Sigmoid colon (tissue), 7 donors: ENCODE data around the gene NLGN1. TPM values are rescaled to one million over a fixed set of nuclear protein-coding genes. Genes with fewer than 3 reads are reported as not detected.
"Not testable (repeated sequence)": the region's sequence is repeated elsewhere in the genome, so short reads cannot be mapped to it uniquely, and the experiment has no call there.

Experiments
- DNase-seq: peaks from one replicate; pipeline ENCODE4 v3.0.0-alpha.2; 2019
- H3K27ac ChIP-seq, 4 donors: fragments of 200-600 bp; sonication (generic); one replicate each; pipeline ENCODE4 v1.5.1; 2016 to 2019; ENCODE audit warnings: mild to moderate bottlenecking in 1 of 4
- H3K27me3 ChIP-seq, 3 donors: fragments of 200-600 bp; sonication (generic); one replicate each; pipeline ENCODE4 v1.5.1; 2019; ENCODE audit warnings: mild to moderate bottlenecking in 1 of 3
- H3K36me3 ChIP-seq, 4 donors: fragments of 200-600 bp; sonication (generic); one replicate each; pipeline ENCODE4 v1.5.1; 2016 to 2019
- H3K4me1 ChIP-seq, 4 donors: fragments of 200-600 bp; sonication (generic); one replicate each; pipeline ENCODE4 v1.5.1; 2017 to 2019
- H3K4me3 ChIP-seq, 4 donors: fragments of 200-600 bp; sonication (generic); one replicate each; pipeline ENCODE4 v1.5.1; 2017 to 2019; ENCODE audit warnings: mild to moderate bottlenecking in 2 of 4, moderate library complexity in 1 of 4
- H3K9me3 ChIP-seq, 4 donors: fragments of 200-600 bp in 3 of 4; sonication (generic) in 3 of 4; one replicate each; pipeline versions ENCODE4 v1.5.1 to v1.6.1; 2013 to 2019
- EP300 ChIP-seq, 4 donors: sonication (generic); formaldehyde crosslinking; IDR thresholded peaks; one replicate each; pipeline ENCODE4 v1.6.1; 2017; ENCODE audit warnings: antibody characterized with exemption in 4 of 4
- POLR2A ChIP-seq, 2 donors: fragments of 450-650 bp; IDR thresholded peaks; one replicate each; pipeline ENCODE4 v1.6.1; 2016; ENCODE audit warnings: antibody characterized with exemption in 2 of 2, mild to moderate bottlenecking in 2 of 2, moderate library complexity in 2 of 2
- POLR2AphosphoS5 ChIP-seq, 4 donors: sonication (generic); formaldehyde crosslinking; IDR thresholded peaks; one replicate each; pipeline ENCODE4 v1.6.1; 2017; ENCODE audit warnings: antibody characterized with exemption in 4 of 4
- WGBS, 2 donors: extraction: QIAGEN DNeasy Blood & Tissue Kit; methylation state at CpG; one replicate each; pipeline ENCODE4 v1.1.7; 2013; 5-methylcytosine and 5-hydroxymethylcytosine counted together
- intact Hi-C: fragments of 100-400 bp; cut with DNase I; formaldehyde crosslinking; loops from one replicate; pipeline ENCODE4 v1.15.1; 2023
- polyA plus RNA-seq, 3 donors: library from polyadenylated mRNA; stranded (reverse); fragments of 200-250 nt; gene quantifications; one replicate each; pipeline ENCODE4 v1.2.3, GENCODE V29; 2013
- total RNA-seq, 4 donors: library from RNA; depleted of rRNA; stranded (reverse); fragments of >200 nt; gene quantifications; one replicate each; pipeline ENCODE4 v1.1.0, GENCODE V29; 2016
- TF ChIP-seq, protein P1 (sequence below), 4 experiments: fragments of 450-650 bp in 3 of 4; fragments of 200-600 bp in 1 of 4; IDR thresholded peaks; one replicate each; pipeline ENCODE4 v1.5.1; 2016 to 2019; ENCODE audit warnings: antibody characterized with exemption in 4 of 4, mild to moderate bottlenecking in 3 of 4, moderate library complexity in 2 of 4
- donor health status: healthy with polysubstance abuse.
- donor health status: Bipolar disorder and iron deficiency.
- donor health status: healthy.

The NLGN1 gene
- total and polyA plus RNA-seq, 7 donors: under 0.01 to 33.5 (median 28.3) TPM; not detected in 1

- peaks cover 0 to 10% (median 3%) of the 10 kb centered on the region in 4 donors for H3K4me1 ChIP-seq
- H3K9me3 ChIP-seq: no peaks in the 10 kb centered on the region
- H3K4me3 ChIP-seq: peak overlapping the region in 1 of 4 donors; percentile 60
- no peaks in the 10 kb centered on the region for H3K27me3 ChIP-seq
- peak overlapping the region in 1 of 4 donors; percentile 78 for H3K27ac ChIP-seq
- H3K36me3 ChIP-seq: no peaks in the 10 kb centered on the region
- intact Hi-C loops: no loop called here
- DNase-seq: no peak
- no peak for TF ChIP-seq EP300 (IDR thresholded peaks at IDR 0.05)
- TF ChIP-seq, protein P1, sequence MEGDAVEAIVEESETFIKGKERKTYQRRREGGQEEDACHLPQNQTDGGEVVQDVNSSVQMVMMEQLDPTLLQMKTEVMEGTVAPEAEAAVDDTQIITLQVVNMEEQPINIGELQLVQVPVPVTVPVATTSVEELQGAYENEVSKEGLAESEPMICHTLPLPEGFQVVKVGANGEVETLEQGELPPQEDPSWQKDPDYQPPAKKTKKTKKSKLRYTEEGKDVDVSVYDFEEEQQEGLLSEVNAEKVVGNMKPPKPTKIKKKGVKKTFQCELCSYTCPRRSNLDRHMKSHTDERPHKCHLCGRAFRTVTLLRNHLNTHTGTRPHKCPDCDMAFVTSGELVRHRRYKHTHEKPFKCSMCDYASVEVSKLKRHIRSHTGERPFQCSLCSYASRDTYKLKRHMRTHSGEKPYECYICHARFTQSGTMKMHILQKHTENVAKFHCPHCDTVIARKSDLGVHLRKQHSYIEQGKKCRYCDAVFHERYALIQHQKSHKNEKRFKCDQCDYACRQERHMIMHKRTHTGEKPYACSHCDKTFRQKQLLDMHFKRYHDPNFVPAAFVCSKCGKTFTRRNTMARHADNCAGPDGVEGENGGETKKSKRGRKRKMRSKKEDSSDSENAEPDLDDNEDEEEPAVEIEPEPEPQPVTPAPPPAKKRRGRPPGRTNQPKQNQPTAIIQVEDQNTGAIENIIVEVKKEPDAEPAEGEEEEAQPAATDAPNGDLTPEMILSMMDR (IDR thresholded peaks at IDR 0.05): no peak
- TF ChIP-seq POLR2A (IDR thresholded peaks at IDR 0.05): no peak
- no peak for TF ChIP-seq POLR2AphosphoS5 (IDR thresholded peaks at IDR 0.05)
- WGBS, 2 donors: 50 to 70% methylated on average over 2 of the region's 2 CpGs
These were observed 188.6 kb downstream of the NLGN1 start for GRCh38 chr3:173586166-173586565.

GRCh38 chr3:173587055-173587454 is 189.5 kb downstream of the NLGN1 start:
- Histone ChIP-seq H3K27me3 (no peaks in the 10 kb centered on the region), H3K4me3 (no peak overlapping the region), H3K9me3 (no peaks in the 10 kb centered on the region), H3K36me3 (no peaks in the 10 kb centered on the region), H3K4me1 (peaks cover 0 to 10% (median 3%) of the 10 kb centered on the region in 4 donors), H3K27ac (no peak overlapping the region)
- DNase-seq: no peak
- 91 to 97% methylated on average over 1 of the region's 1 CpG for WGBS, 2 donors
- TF ChIP-seq, protein P1 (IDR thresholded peaks at IDR 0.05): no peak
- no peak for TF ChIP-seq EP300 (IDR thresholded peaks at IDR 0.05)
- TF ChIP-seq POLR2A (IDR thresholded peaks at IDR 0.05): no peak
- intact Hi-C loops: no loop called here

DNA sequence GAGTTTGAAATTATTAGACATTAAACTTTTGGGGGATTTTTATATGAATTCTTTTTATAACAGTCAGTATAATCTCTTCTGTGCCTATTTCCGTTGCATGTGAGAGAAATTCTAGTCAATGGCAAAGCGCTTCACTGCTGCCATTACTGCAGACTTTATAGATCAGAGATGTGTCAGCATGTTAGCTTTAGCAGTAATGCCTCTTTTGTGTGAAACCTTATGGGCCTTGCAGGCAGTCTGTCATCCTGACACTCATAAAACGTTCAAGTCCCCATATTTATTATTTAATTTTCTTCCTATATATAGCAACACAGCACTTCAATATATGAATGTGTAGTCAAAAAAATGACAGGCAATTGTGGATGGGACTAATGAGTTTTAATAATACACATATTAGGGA is 191.0 kb downstream of the NLGN1 start:
- H3K9me3 ChIP-seq: no peaks in the 10 kb centered on the region
- WGBS, 2 donors: 55 to 63% methylated on average over 3 of the region's 3 CpGs
- no peaks in the 10 kb centered on the region for H3K27me3 ChIP-seq
- TF ChIP-seq POLR2A (IDR thresholded peaks at IDR 0.05) (no peak), POLR2AphosphoS5 (IDR thresholded peaks at IDR 0.05) (no peak), EP300 (IDR thresholded peaks at IDR 0.05) (no peak)
- TF ChIP-seq, protein P1 (IDR thresholded peaks at IDR 0.05): no peak
- no peak overlapping the region for H3K27ac ChIP-seq
- DNase-seq: no peak
- no peak overlapping the region for H3K4me3 ChIP-seq
- H3K36me3 ChIP-seq: no peaks in the 10 kb centered on the region
- intact Hi-C loops: no loop called here
- peaks cover 0 to 10% (median 3%) of the 10 kb centered on the region in 4 donors for H3K4me1 ChIP-seq

DNA sequence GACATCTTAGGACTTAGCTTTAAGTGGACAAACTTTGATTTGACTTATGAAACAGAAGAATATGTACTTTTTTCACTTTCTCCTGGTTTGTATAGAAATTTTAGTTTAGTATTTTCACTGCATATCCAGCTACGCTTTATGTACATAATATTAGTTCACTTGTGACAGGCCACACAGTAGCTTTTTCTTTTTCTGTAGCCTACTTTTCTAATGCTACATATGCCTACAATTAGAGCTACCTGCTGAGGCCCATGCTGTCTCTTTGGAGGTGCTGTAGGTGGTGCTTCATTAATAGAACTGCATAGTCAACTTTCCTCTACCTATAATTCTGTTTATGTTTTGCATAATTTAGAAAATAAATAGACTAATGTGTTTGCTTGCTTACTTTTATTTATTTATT is 191.6 kb downstream of the NLGN1 start:
- Histone ChIP-seq H3K36me3 (no peaks in the 10 kb centered on the region), H3K27ac (no peak overlapping the region), H3K27me3 (no peaks in the 10 kb centered on the region), H3K9me3 (no peaks in the 10 kb centered on the region), H3K4me3 (no peak overlapping the region), H3K4me1 (peaks cover 0 to 10% (median 3%) of the 10 kb centered on the region in 4 donors)
- intact Hi-C loops: no loop called here
- 95 to 96% methylated on average over 1 of the region's 1 CpG for WGBS, 2 donors
- no peak for DNase-seq
- TF ChIP-seq, protein P1 (IDR thresholded peaks at IDR 0.05): no peak
- TF ChIP-seq POLR2A (IDR thresholded peaks at IDR 0.05): no peak
- no peak for TF ChIP-seq EP300 (IDR thresholded peaks at IDR 0.05)
- no peak for TF ChIP-seq POLR2AphosphoS5 (IDR thresholded peaks at IDR 0.05)

DNA sequence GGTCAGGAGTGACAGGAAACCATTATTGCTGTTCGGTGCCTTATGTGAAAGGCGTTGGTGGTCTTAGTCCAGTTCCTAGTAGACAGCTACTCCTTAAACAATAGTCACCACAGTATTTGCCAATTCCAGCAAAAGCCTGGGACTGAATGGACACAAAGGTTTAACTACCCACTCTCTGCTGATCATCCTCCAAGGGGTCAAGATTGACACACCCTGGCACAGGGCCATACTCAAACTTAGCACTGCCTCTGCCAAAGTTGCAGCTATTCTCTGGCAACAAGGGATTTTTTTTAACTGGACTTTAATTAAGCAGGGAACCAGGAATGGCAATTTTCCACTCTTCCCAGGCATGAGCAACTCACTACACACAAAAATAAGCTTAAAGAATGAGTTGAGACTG is 193.9 kb downstream of the NLGN1 start:
- 90 to 91% methylated on average over 2 of the region's 2 CpGs for WGBS, 2 donors
- no peak overlapping the region for H3K4me3 ChIP-seq
- TF ChIP-seq EP300 (IDR thresholded peaks at IDR 0.05): no peak
- no peak for TF ChIP-seq POLR2AphosphoS5 (IDR thresholded peaks at IDR 0.05)
- TF ChIP-seq POLR2A (IDR thresholded peaks at IDR 0.05): no peak
- TF ChIP-seq, protein P1 (IDR thresholded peaks at IDR 0.05): no peak

GRCh38 chr3:173594881-173595280 is 197.3 kb downstream of the NLGN1 start:
- H3K9me3 ChIP-seq, DNase-seq, H3K27me3 ChIP-seq, H3K4me1 ChIP-seq, intact Hi-C loops, H3K27ac ChIP-seq, H3K36me3 ChIP-seq, H3K4me3 ChIP-seq: not testable (repeated sequence)
- WGBS, 2 donors: 47 to 54% methylated on average over 3 of the region's 3 CpGs

More for the DNA sequence above, 193.9 kb downstream of the NLGN1 start:
- no peaks in the 10 kb centered on the region for H3K27me3 ChIP-seq
- no peaks in the 10 kb centered on the region for H3K4me1 ChIP-seq
- no peaks in the 10 kb centered on the region for H3K36me3 ChIP-seq
- DNase-seq: no peak
- H3K27ac ChIP-seq: no peak overlapping the region
- no peaks in the 10 kb centered on the region for H3K9me3 ChIP-seq
- intact Hi-C loops: no loop called here
